ENCODE measurements around the gene CAMK2A.
"Not testable (repeated sequence)": the region's sequence is repeated elsewhere in the genome, so short reads cannot be mapped to it uniquely, and the experiment has no call there.

The CAMK2A gene

DNA sequence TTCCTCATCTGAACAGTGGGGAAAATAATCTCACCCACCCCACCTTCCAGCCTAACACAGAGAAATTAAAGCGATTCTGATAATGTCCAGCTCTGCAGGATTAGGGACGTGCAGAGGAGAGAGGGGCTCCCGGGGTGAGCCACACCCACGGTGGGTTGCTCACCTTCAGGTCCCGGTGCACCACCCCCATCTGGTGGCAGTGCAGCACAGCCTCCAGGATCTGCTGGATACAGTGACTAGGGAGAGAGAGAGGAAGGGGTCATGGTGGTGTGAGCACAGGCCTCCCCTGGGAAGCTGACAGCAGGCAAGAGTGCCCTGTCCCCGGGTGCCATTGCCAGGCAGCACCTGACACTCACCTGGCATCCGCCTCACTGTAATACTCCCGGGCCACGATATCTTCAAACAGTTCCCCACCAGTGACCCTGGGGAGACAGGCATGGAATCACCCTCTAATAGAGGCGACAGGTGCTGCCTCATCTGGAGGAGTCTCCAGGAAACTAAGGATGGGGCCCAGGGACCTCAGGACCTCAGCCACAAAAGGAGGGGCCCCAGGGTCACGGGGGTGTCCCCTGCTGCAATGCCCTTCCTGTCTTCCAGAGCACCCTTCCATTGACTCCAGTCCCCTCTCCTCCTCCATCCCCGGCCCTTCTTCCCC lies 33.0 kb downstream of the CAMK2A start:
- DNase-seq (ENCODE audit: low read depth in 3 of 3, low spot score in 1 of 3), result no peak

DNA sequence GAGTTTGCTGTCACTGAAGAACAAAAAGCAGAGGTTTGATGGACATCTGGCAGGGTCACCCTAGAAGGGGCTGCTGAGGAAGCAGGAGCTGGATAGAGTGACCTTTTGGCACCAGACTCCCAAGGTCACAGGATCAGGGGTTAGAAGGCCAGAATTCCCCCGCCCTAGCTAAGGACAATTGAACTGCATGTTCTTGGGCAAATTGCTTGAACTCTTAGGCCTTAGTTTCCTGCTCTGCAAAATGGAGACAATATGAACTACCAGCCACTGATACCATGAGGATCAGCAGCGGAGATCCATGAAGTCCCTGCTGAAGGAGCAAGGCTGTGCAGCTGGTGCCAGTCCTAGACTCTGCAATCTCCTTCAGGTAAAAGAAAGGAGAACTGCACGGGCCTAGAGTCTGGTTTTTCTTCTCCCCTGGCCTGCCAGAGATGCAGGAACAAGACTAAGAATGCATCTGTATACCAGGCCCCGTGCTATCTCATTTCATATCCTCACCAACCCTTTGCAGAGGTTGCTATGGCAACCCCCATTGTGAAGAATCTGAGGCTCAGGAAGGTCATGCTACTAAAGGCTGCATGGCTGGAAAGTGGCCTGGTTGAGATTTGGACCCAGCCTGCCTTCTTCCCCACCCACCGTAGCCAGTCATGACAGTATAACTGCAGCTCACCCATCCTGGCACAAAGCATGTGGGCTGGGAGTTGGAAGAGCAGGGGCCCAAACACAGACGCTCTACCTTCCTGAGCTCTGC lies 33.7 kb downstream of the CAMK2A start:
- no peak for DNase-seq (ENCODE audit: low read depth in 3 of 3, low spot score in 1 of 3)

DNA sequence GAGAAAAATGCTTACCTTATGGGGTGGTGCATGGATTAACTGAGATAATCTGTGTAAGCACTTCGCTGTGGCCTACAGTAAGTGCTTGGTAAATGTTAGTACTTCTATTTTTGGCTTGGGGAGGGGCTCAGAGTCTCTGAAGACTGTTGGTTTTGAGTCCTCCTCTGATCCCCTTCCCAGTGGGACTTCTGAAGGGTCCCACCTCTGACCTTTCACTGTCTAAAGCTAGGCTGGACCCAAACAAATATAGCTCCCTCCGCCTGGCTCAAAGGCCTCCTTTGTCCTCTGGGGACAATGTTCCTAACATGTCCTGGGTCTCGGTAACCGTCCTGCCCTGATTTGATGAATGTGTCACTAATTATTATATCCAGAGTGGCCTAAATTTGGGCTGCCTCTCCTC lies 34.8 kb downstream of the CAMK2A start:
- no peak for DNase-seq (ENCODE audit: low read depth in 3 of 3, low spot score in 1 of 3)

DNA sequence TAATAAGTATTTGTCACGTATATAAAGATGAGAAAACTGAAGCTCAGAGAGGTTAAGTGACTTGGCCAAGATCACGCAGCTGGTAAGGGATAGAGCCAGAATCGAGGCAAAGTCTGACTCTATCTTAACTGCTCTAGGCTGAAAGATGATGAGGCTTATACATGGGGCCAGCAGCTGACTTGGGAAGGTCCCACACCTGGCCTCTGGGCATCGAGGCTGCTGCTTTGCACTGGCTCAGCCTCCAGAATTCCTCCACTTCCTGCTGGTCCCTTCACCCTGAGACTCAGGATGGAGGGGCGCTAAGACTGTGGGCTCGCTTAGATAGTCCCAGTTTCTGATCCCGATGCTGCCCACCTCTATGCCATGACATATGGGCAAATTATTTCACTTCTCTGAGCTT lies 35.2 kb downstream of the CAMK2A start:
- DNase-seq (ENCODE audit: low read depth in 3 of 3, low spot score in 1 of 3), result no peak

DNA sequence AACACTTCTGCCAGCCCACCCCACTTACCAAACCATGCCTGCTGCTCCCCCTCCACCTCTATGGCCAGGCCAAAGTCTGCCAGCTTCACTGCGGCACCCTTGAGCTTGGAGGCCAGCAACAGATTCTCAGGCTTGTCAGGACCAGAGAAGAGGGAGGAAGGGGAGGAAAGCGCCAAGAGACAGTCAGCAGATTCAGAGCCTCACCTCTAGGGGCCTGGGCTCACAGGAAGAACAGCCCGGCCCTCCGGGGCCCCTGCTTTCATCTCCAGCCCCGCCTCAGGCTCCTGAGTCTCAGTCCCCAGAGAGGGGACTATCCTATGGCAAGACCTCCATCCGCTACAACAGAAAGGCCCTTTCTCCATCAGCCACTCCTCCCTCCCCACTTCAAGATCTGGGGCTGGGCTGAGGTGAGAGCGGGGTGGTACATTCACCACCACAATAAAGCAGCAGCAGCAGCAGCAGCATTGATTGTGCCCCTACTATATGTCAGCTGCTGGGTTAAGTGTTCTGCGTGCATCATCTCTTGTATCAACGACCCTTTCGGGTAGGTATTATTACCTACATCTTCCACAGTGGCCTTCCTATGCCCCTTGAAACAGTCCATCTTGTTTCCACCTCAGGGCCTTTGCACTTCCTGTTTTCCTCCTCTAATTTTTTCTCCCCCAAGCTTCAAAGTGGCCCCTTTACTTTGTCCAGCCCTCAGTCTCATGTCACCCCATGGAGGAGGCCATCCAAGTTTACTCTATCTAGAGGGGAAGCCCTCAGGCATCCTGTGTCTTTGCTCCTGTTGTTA lies 36.0 kb downstream of the CAMK2A start:
- no peak for DNase-seq (ENCODE audit: low read depth in 3 of 3, low spot score in 1 of 3)

DNA sequence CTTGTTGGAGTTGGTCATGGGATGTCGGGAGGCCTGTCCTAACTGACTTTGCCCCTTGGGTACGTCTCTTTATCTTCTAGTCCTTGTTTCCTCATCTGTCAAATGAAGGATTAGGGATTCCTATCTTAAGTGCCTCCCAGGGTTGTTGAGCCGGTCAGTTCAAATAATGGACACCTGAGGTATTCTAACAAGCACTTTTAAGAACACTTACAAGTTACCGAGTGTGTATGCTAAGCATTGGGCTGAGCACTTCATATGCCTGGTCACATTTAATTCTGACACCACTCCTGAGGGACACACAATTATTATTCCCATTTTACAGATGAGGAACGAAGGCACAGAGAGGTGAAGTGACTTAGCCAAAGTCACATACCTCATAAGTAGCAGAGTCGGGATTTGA lies 37.1 kb downstream of the CAMK2A start:
- DNase-seq (ENCODE audit: low read depth in 3 of 3, low spot score in 1 of 3), result no peak

DNA sequence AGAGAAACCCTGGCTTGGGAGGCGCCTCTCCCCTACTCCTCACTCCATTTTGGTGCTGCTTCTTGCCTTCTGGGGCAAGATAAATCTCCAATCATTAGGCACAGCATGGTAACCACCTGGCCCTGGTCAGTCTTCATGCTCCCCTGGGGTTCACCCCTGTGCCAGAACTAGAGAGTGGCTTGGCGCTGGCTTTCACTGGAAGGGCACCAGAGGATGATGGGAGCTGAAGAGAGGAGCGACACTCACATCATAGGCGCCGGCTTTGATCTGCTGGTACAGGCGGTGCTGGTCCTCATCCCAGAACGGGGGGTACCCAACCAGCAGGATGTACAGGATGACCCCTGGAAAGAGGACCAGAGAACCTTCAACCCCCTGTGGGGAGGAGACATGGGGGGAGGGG lies 38.1 kb downstream of the CAMK2A start:
- no peak for DNase-seq (ENCODE audit: low read depth in 3 of 3, low spot score in 1 of 3)

DNA sequence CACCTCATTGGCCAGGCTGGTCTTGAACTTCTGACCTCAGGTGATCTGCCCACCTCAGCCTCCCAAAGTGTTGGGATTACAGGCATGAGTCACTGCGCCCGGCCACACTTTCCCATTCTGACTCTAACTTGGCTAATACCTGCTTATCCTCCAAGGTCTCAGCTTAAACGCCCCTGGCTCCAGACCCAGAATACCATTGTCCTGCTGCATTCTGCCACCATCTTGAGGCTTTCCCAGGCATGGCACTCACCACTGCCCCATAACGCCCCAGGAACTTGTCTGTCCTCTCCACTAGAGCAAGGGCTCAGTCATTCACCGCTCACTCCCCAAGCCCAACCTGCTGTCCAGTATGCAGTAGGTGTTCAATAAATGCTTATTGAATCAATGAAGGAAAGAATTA lies 39.8 kb downstream of the CAMK2A start:
- DNase-seq (ENCODE audit: low read depth in 3 of 3, low spot score in 1 of 3), result no peak

DNA sequence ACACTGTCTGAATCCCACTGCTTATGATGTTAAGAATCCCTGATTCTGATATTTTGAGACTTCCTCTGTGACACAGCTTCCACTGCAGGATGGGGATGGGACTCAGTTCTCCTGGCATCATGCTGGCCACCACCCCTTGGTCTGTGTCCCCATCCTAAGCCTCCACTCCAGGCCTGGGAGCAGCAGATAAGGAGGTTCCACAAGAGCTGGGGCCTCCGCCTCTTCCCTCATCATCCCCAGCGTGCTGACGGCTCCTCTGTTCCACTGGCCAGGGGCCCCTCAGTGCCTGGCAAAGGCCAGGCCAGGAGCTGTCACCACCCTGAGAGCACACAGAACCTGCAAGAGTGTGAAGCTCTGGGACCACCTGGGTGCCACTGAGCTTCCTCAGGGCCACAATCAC lies 40.6 kb downstream of the CAMK2A start:
- no peak for DNase-seq (ENCODE audit: low read depth in 3 of 3, low spot score in 1 of 3)

DNA sequence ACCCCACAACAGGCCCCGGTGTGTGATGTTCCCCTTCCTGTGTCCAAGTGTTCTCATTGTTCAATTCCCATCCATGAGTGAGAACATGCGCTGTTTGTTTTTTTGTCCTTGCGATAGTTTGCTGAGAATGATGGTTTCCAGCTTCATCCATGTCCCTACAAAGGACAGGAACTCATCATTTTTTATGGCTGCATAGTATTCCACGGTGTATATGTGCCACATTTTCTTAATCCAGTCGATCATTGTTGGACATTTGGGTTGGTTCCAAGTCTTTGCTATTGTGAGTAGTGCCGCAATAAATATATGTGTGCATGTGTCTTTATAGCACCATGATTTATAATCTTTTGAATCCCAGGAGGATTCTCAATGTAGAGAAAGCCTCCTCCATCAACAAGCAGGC lies 41.1 kb downstream of the CAMK2A start:
- DNase-seq (ENCODE audit: low read depth in 3 of 3, low spot score in 1 of 3), result not testable (repeated sequence)

DNA sequence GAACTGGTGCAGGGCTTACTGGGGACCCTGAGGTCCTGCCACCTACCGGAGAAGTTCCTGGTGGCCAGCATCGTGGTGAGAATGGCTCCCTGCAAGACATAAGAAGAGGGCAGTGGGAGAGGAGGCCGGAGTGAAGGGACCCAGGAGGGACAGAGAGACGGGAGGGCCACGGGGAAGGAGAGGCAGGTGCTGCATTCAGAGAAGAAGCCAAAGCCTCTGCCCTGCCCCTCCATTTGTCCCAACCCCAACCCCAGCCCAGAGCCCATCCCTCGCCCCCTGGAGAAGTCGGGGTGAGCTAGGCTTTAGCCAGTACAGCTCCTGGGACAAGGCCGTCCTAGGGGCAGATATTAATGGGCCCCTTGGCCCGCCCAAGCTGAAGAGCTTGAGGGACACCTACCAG lies 41.8 kb downstream of the CAMK2A start:
- no peak for DNase-seq (ENCODE audit: low read depth in 3 of 3, low spot score in 1 of 3)

DNA sequence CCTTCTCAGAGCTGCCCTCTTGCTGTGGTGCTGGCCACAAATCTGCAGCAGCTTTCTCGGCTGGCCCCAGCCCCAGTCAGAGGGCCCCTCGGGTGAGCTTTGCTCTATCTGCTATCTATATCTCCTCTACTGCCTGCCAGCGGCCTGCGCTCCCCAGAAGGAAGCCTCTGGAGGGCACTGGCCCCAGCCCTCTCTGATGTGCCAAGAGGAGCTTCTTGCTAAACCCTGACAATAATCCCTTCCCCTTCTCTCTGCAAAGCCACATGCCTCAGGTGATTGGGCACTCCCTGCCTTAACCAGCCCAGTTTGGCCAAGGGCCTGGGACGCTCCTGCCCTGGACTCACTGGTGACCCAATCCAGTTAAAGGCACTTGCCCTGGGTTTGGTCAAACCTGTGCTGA lies 42.7 kb downstream of the CAMK2A start:
- DNase-seq (ENCODE audit: low read depth in 3 of 3, low spot score in 1 of 3), result no peak

DNA sequence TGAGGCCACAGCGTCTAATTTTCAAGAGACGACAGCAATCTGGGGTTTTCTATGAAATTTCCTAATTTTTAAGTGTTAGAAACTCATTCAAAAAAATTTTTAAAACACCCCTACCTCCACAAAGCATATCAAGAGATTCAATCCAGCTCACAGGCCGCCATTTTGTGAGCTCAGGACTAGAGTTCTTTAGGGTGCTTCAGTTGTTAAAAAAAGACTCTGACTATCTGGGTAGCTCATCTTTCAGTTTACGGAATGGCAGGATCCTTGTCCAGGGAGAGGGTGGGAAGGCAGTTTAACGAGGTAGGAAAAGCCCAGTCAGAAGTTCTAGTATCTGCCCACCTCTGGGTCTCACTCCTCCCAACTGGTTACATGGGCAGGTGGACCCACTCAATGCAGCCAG lies 43.1 kb downstream of the CAMK2A start:
- no peak for DNase-seq (ENCODE audit: low read depth in 3 of 3, low spot score in 1 of 3)

DNA sequence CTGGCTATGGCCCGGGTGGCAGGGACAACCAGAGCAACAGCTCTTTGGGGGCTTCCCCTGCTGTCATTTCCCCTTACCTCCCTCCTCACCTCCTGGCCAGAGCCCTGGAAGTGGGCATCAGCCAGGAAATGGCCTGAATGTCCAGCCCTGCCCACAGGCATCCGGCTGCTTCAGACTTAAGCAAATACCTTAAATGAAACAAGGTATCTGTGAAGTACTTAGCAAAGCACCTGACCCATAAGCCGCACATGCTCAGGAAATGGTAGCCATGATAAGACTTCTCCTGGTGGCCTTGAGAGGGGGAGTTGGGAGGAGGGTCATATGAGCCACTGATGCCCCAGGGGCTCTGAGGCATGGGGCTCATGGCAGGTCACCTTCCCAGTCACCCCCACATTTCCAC lies 43.8 kb downstream of the CAMK2A start:
- DNase-seq (ENCODE audit: low read depth in 3 of 3, low spot score in 1 of 3), result no peak

DNA sequence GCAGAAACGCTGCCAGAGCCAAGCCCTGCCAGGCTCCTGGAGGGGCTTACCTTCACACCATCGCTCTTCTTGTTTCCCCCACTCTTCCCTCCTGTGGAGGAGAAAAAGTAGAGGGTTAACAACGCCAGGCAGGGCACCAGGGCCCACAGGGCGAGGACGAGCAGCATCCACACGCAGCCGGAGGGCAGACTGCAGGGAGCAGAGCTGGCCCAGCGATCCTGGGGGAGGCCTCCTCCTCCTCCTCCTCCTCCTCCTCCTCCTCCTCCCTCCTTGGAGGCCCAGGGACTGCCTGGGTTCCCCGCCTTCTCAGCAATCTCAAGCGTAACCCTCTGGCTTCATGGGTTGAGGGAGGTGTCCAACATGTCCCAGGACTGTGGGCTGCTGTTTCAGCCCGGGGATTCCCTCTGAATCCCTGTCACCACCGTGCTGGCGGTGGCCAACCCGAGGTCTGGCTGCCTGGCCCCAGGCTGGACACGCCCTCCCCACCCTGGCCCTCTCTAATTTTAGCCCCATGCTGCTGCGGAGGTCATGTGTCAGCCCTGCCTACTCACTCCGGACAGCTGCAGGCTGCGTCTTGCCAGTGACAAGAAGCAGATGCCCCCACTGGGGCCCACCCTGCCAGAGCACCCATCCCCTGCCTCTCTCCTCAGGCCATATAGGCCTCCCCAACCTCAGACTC lies 44.3 kb downstream of the CAMK2A start:
- no peak for DNase-seq (ENCODE audit: low read depth in 3 of 3, low spot score in 1 of 3)

DNA sequence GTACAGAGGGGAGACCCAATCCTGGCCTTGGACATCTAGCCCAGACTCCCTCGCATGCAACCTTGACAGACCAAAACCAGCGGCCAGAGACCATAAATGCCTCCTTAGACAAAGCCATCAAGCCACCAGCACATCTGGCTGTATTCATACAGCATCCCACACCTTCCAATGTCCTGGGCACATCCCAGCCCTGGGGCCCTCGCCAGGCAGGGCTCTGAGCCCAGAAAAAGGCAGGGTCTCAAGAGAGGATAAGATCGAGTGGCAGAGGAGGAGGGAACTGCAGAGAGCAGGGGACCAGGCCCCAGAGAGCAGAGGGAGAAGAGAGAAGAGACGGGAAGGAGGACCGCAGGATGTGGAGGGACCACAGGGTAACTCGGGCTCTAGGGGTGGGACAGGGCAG lies 45.4 kb downstream of the CAMK2A start:
- DNase-seq (ENCODE audit: low read depth in 3 of 3, low spot score in 1 of 3), result no peak

DNA sequence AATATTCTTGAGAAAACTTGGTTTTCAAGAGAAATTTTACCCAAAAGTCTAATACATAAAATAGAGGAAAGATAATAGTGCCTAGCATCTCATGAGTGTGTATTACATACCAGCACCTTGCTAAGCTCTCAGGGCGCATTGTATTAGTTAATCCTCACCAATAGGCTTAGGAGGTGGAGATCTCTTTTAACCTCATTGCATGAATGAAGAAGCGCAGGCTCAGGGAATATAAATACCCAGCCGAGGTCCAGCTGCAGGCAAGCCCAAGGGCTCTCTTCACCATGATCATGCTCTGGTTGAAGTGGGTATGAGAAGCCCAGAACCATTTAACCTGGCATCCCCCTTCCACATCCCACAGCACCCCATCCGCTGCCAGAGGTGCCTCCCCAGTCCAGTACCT lies 46.0 kb downstream of the CAMK2A start:
- DNase-seq (ENCODE audit: low read depth in 3 of 3, low spot score in 1 of 3), result no peak

DNA sequence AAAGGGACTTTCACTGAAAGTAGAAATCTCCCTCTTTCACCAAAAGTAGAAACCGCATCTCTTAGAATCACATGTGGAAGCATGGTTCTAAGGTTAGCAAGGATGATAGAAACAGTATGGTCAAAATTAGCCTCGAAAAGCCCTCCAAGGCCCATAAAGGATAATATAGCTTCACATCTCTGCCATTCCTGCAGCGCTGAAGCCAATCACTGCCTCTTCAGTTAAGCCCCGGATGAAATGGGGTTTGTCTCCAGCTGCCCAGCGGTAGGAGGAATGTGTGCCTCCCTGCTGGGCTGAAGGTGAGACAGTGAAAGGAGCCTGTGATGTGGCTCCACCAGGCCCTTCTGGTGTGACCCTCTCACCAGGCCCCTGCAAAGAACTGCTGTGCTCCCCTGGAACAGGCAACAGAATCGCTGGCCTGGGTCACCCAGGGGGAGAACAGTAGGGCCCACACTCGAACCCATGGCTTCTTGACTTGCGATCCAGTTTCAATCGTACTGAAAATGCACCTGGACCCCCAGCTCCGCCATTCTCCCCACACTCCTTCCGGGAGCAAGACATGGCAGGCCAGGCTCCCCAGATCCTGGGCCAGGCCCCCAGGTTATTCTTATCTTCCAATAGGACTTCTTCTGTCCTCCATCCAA lies 47.2 kb downstream of the CAMK2A start:
- no peak for DNase-seq (ENCODE audit: low read depth in 3 of 3, low spot score in 1 of 3)

DNA sequence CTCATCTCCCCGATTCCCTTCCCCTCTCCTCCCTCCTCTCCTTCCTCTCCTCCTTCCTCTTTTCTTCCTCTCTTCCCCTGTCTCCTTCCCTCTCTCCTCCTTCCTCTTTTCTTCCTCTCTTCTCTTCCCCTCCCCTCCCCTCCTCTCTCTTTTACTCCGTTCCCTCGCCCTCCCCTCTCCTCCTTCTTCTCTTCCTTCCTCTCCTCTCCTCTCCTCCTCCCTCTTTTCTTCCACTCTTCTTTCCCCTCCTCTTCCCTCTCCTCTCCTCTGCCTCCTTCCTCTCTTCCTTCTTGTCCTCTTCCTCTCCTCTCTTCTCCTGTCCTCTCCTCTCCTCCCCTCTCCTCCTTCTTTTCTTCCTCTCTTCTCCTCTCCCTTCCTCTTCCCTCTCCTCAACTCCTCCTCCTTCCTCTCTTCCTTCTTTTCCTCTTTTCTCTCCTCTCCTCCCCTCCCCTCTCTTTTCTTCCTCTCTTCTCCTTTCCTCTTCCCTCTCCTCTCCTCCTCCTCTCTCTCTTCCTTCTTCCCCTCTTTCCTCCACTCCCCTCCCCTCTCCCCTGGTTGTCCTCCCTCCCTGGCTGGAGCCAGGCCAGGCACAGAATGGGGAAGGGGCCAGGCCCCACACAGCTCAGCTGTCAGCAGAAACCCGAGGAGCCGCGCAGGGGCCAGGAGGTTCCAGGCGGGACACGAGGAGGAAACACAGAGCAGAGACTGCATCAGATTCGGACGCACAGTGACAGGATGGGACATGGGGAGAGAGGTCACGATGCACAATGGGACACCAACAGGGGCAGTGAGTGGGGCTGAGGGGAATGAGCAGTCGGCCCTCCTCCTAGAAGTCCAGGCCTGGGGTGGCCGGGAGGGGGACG lies 48.0 kb downstream of the CAMK2A start:
- no peak for DNase-seq (ENCODE audit: low read depth in 3 of 3, low spot score in 1 of 3)

DNA sequence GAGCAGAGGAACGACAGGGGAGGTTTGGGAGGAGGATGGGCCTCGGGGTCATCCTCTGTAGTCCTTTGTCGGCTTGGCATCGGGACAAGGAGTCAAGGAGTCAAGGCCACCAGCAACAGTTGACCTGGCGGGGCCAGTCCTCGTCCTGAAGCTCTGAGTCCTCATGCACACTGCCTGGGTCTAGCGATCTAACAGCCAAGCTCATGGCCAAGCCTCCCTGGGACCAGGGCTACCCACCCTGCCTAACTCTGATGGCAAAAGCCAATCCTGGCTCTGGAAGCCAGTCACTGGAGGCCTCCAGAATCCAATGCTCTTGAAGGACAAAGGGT lies 49.8 kb downstream of the CAMK2A start:
- DNase-seq (ENCODE audit: low read depth in 3 of 3, low spot score in 1 of 3), result no peak
